Middle frontal gyrus (tissue), 1 donor: ENCODE data around the gene MYO1G.
"Not testable (repeated sequence)": the region's sequence is repeated elsewhere in the genome, so short reads cannot be mapped to it uniquely, and the experiment has no call there.

Source experiments
- DNase-seq: peaks from one replicate; pipeline ENCODE4 v3.0.0-alpha.2; 2015; ENCODE audit warnings: low spot score; ENCODE audit errors: extremely low spot score

The MYO1G gene

GRCh38 chr7:44978511-44979366 lies at the start of gene MYO1G:
Gene MYO1G, minus strand, starts transcription at chr7:44979015. Its CDS starts 54 bp downstream, at chr7:44978961.
- no peak for DNase-seq

- DNase-seq: no peak
These were observed 49.5 kb upstream of the MYO1G start for GRCh38 chr7:45028138-45028919.

GRCh38 chr7:45027774-45028114 lies 48.9 kb upstream of the MYO1G start:
- DNase-seq: no peak

DNA sequence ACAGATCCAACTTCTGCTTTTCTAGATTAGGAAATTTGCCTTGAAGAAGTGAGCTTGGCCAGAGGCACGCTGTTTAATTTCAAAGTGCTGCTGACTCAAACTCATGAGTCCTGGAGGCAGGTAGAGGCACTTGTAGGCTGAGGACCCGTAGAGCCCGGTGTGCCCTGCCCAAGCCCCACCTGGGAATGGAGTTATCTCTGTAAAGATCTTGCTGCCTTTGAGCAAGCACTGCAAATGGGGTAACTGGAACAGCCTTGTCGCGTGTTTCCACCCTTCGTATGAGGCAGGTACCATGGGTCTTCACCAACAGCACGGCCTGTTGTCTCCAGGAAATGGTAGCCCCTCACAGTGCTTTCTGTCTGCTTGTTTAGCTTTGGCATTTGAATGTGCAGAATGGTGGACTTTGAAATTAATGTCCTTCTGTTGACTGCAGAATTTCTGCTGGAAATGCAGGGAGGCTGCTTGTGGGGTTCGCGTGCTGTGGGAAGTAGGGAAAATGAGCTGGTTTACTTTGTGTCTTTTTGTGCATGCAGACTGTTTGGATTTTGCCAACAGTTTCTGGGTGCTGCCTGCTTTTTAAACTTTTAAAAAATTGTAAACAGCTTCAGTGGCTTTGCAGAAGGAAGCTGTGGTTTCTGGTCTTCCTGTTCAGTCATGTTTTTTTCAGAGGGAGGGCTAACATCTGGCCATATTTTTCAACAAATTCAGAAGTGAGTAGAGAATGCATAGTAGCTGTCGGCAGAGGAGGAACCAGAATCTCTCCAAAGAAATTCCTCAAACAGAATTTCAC lies 48.4 kb upstream of the MYO1G start:
- no peak for DNase-seq

- DNase-seq: no peak
These were observed 47.2 kb upstream of the MYO1G start for GRCh38 chr7:45026013-45026412.

DNA sequence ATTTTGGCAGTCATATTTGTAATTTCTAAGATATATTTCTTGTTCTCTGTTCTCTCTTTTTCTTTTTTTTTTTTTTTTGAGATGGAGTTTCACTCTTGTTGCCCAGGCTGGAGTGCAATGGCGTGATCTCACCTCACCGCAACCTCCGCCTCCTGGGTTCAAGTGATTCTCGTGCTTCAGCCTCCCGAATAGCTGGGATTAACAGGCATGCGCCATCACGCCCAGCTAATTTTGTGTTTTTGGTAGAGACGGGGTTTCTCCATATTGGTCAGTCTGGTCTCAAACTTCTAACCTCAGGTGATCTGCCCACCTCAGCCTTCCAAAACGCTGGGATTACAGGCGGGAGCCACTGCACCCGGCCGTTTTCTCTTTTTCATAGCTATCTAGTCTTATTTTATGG lies 46.7 kb upstream of the MYO1G start:
- not testable (repeated sequence) for DNase-seq

DNA sequence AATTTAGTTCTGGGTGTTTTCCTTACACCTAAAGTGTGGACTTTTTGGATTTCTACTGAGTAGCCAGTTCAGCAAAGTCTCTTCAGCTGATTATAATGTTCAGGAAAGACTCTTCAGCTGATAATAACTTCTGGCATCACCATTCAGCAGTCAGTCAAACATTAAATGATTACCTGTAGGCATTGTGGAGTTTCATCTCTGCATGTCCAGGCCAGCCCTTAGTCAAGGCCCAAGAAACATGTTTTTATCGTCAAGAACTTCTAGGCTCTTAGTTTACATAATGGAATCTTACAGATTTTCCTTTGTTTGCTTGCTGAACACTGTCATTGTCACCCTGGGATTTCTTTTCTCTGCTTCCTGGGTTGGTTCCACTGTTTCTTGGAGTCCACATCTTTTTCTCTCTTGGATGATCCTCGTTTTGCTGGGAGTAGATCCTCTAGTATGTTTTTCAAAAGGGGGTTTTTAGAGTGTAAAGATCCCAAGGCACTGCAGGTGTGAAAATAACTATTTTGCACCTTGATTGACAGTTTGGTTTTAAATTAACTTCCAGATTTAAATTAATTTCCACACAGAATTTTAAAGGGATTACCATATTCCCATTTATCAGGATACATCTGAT lies 45.4 kb upstream of the MYO1G start:
- DNase-seq: no peak

GRCh38 chr7:45021604-45022296 lies 42.9 kb upstream of the MYO1G start:
- no peak for DNase-seq

- no peak for DNase-seq
These were observed 42.1 kb upstream of the MYO1G start for GRCh38 chr7:45020915-45021314.

- DNase-seq: no peak
These were observed 38.4 kb upstream of the MYO1G start for GRCh38 chr7:45017253-45017652.

- DNase-seq: no peak
These were observed 36.5 kb upstream of the MYO1G start for GRCh38 chr7:45015313-45015712.

GRCh38 chr7:45013465-45013967 lies 34.7 kb upstream of the MYO1G start:
- no peak for DNase-seq

DNA sequence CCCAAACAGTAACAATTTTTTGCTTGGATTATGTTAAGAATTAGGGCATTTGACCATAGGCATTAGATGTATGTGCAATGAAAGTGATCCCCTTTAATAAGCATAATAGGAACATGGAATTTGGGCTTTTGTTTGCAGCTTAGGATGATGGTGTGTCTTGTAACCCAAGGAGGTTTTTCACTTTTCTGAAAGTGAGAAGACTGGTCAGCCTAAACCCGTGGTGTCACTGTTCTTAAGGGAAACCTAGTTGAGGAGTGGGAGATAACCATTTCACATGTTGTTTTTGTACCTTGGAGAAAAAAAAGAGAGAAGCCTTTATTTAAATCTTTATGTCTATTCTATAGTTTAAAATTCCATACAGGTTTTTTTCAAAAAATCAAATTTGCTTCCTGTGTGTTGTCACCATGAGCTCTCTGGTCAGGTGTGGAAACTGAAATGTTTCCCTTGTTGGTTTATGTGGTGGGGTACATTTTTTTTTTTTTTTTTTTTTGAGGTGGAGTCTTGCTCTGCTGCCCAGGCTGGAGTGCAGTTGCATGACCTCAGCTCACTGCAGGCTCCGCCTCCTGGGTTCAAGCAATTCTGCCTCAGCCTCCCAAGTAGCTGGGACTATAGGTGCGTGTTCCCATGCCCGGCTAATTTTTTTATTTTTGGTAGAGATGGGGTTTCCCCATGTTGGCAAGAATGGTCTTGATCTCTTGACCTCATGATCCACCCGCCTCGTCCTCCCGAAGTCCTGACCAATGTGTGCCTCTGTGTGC lies 28.9 kb upstream of the MYO1G start:
- no peak for DNase-seq

- DNase-seq: no peak
These were observed 28.3 kb upstream of the MYO1G start for GRCh38 chr7:45007106-45007505.

DNA sequence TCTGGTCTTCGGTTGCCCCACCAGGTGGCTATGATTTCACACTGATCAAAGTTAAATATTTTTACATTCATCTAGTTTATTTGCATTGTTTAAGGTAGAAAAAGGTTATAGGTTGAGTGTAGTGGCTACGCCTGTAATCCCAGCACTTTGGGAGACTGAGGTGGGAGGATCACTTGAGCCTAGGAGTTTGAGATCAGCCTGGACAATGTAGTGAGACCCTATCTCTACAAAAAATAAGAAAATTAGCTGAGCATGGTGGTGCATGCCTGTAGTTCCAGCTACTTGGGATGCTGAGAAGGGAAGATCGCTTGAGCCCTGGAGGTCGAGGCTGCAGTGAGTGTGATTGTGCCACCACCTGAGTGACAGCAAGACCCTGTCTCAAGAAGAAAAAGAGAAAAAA lies 25.0 kb upstream of the MYO1G start:
- no peak for DNase-seq

DNA sequence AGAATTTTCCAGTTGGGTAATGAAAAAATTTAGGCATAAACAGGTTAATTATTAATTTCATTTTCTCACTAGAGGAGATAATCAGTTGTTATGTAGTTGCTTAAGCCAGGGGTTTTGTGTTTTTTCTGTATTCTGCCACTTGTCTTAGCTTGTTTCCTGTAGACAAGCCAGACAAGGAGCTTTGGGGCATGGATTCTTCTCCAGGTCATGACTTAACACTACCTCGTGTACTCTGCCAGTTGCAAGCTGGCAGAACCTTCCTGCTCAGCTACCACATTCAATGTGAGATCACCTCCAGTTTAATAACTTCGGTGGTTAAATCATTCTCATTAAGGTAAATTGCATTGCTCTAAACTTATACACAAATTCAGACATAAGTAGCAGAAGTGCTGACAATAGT lies 23.0 kb upstream of the MYO1G start:
- DNase-seq: no peak

GRCh38 chr7:45001138-45001694 lies 22.4 kb upstream of the MYO1G start:
- DNase-seq: no peak

- no peak for DNase-seq
These were observed 21.5 kb upstream of the MYO1G start, which contains the start of gene CCM2 for GRCh38 chr7:45000093-45001032. Gene CCM2, plus strand, starts transcription at chr7:45000201. Its CDS starts 133 bp downstream, at chr7:45000334.
